ENCODE measurements around the gene MIOX. TPM values are rescaled to one million over a fixed set of nuclear protein-coding genes. Genes with fewer than 3 reads are reported as not detected.

The MIOX gene
- total and polyA plus RNA-seq, 9 of the 15 experiments (the other 6 are each of a cell fraction or from before 2014, with no cell fraction given): 0.08 TPM; not detected in 8

DNA sequence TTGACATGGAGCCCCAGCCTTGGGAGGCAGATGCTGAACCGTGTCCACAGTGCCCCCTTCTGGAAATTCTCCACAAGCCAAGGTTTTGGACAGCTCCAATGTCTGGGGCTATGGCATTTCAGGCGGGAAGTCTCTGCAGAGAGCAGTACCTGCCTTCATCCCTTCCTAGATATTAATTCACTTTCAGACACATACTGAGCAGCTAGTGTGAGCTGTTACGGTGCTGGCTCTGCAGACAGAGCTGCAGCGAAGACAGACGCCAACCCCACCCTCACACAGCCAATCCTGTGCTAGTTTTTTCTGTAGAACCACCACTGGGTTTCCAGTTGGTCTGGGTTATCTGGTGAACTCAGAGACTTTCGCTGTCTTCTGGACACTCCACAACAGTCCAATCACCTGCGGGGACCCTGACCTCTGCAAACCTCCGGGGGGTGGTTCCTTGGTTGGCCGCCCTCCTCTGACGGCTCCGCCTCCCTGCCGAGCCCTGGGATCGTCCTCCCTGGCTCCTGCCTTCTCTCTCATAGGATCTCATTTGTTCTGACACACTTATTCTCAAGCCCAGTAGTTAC lies 11.7 kb downstream of the MIOX start (continued):
- TF ChIP-seq, protein P1, sequence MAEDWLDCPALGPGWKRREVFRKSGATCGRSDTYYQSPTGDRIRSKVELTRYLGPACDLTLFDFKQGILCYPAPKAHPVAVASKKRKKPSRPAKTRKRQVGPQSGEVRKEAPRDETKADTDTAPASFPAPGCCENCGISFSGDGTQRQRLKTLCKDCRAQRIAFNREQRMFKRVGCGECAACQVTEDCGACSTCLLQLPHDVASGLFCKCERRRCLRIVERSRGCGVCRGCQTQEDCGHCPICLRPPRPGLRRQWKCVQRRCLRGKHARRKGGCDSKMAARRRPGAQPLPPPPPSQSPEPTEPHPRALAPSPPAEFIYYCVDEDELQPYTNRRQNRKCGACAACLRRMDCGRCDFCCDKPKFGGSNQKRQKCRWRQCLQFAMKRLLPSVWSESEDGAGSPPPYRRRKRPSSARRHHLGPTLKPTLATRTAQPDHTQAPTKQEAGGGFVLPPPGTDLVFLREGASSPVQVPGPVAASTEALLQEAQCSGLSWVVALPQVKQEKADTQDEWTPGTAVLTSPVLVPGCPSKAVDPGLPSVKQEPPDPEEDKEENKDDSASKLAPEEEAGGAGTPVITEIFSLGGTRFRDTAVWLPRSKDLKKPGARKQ (CRISPR knock-in tag; IDR thresholded peaks at IDR 0.05): no peak
- TF ChIP-seq NCOR1 (IDR thresholded peaks at IDR 0.05) (no peak), ZNF707 (CRISPR knock-in tag; conservative IDR thresholded peaks at IDR 0.05) (no peak), MTA1 (IDR thresholded peaks at IDR 0.05; ENCODE audit: borderline replicate concordance) (no peak), GATA2 (CRISPR knock-in tag; IDR thresholded peaks at IDR 0.05) (no peak), ELF1 (tag; IDR thresholded peaks at IDR 0.05) (no peak), MTF1 (CRISPR knock-in tag; IDR thresholded peaks at IDR 0.05; ENCODE audit: borderline replicate concordance) (no peak), ZNF124 (CRISPR knock-in tag; IDR thresholded peaks at IDR 0.05) (no peak), PTTG1 (tag; IDR thresholded peaks at IDR 0.05; ENCODE audit: low read depth) (no peak), HDAC2 (IDR thresholded peaks at IDR 0.05) (no peak), PHF21A (IDR thresholded peaks at IDR 0.05; ENCODE audit: borderline replicate concordance, low read depth) (no peak), OTX1 (CRISPR knock-in tag; IDR thresholded peaks at IDR 0.05) (no peak), ZFP36 (IDR thresholded peaks at IDR 0.05; ENCODE audit: low read depth, low read length, partially characterized antibody) (no peak), ZNF354B (CRISPR knock-in tag; IDR thresholded peaks at IDR 0.05) (no peak), RFX5 (IDR thresholded peaks at IDR 0.05; ENCODE audit: low read depth, low read length) (no peak), BRF1 (IDR thresholded peaks at IDR 0.05; ENCODE audit: borderline replicate concordance, extremely low read depth, insufficient read length) (no peak), TAF1 (IDR thresholded peaks at IDR 0.05; ENCODE audit: control insufficient read depth, extremely low read depth, insufficient read depth, low read length, severe bottlenecking) (no peak), CBX3 (IDR thresholded peaks at IDR 0.05; ENCODE audit: borderline replicate concordance in 1 of 2, low read length in 2 of 2) (no peak; a peak in 1 of 3 replicates)
- TF ChIP-seq, protein P2, sequence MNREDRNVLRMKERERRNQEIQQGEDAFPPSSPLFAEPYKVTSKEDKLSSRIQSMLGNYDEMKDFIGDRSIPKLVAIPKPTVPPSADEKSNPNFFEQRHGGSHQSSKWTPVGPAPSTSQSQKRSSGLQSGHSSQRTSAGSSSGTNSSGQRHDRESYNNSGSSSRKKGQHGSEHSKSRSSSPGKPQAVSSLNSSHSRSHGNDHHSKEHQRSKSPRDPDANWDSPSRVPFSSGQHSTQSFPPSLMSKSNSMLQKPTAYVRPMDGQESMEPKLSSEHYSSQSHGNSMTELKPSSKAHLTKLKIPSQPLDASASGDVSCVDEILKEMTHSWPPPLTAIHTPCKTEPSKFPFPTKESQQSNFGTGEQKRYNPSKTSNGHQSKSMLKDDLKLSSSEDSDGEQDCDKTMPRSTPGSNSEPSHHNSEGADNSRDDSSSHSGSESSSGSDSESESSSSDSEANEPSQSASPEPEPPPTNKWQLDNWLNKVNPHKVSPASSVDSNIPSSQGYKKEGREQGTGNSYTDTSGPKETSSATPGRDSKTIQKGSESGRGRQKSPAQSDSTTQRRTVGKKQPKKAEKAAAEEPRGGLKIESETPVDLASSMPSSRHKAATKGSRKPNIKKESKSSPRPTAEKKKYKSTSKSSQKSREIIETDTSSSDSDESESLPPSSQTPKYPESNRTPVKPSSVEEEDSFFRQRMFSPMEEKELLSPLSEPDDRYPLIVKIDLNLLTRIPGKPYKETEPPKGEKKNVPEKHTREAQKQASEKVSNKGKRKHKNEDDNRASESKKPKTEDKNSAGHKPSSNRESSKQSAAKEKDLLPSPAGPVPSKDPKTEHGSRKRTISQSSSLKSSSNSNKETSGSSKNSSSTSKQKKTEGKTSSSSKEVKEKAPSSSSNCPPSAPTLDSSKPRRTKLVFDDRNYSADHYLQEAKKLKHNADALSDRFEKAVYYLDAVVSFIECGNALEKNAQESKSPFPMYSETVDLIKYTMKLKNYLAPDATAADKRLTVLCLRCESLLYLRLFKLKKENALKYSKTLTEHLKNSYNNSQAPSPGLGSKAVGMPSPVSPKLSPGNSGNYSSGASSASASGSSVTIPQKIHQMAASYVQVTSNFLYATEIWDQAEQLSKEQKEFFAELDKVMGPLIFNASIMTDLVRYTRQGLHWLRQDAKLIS (CRISPR knock-in tag; IDR thresholded peaks at IDR 0.05): no peak
- TF ChIP-seq, protein P3, sequence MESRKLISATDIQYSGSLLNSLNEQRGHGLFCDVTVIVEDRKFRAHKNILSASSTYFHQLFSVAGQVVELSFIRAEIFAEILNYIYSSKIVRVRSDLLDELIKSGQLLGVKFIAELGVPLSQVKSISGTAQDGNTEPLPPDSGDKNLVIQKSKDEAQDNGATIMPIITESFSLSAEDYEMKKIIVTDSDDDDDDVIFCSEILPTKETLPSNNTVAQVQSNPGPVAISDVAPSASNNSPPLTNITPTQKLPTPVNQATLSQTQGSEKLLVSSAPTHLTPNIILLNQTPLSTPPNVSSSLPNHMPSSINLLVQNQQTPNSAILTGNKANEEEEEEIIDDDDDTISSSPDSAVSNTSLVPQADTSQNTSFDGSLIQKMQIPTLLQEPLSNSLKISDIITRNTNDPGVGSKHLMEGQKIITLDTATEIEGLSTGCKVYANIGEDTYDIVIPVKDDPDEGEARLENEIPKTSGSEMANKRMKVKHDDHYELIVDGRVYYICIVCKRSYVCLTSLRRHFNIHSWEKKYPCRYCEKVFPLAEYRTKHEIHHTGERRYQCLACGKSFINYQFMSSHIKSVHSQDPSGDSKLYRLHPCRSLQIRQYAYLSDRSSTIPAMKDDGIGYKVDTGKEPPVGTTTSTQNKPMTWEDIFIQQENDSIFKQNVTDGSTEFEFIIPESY (CRISPR knock-in tag; IDR thresholded peaks at IDR 0.05): peak; percentile 40; the same call in 1 of the 2 replicates
- TF ChIP-seq, protein P4, sequence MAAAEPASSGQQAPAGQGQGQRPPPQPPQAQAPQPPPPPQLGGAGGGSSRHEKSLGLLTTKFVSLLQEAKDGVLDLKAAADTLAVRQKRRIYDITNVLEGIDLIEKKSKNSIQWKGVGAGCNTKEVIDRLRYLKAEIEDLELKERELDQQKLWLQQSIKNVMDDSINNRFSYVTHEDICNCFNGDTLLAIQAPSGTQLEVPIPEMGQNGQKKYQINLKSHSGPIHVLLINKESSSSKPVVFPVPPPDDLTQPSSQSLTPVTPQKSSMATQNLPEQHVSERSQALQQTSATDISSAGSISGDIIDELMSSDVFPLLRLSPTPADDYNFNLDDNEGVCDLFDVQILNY (CRISPR knock-in tag; IDR thresholded peaks at IDR 0.05): no peak
